A172 (cell line): Measurements from ENCODE around the gene RTCB. TPM values are rescaled to one million over a fixed set of nuclear protein-coding genes. Genes with fewer than 3 reads are reported as not detected.
"Not testable (repeated sequence)": the region's sequence is repeated elsewhere in the genome, so short reads cannot be mapped to it uniquely, and the experiment has no call there.

ENCODE experiments used
- DNase-seq: peaks from one replicate; pipeline ENCODE4 v3.0.0-alpha.2; 2015; ENCODE audit warnings: low spot score
- total RNA-seq: library from RNA; depleted of rRNA; stranded (reverse); fragments of >200 nt; shearing (Covaris generic); gene quantifications from 2 replicates; pipeline ENCODE4 v1.2.3, GENCODE V29; 2014

The RTCB gene
- total RNA-seq, 1 experiment from 2014 or later, result 109 TPM

- peak; percentile 5 for DNase-seq
Measured at GRCh38 chr22:32389685-32390084, 22.4 kb downstream of the RTCB start.

DNA sequence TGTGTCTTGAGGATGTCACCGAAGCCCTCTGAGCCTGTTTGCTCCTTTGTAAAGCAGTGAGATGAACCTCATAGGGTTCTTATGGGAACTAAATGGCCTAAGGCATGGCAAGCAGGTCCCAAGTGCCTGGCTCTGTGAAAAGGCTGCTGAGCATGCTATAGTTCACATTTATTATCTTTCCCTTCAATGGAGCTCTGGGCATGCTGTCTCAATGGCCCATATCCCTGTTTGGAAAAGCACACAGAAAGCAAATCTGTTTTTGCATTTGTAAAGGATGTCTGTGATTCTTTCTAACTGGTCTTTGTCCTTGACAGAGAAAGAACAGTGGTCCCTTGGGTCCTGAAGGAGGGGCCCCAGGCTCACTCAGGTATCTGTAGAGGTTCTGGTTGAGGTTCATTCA, 26.4 kb downstream of the RTCB start:
- DNase-seq, result no peak

GRCh38 chr22:32380991-32381390, 31.1 kb downstream of the RTCB start:
- DNase-seq, result peak; percentile 3

- DNase-seq, result peak; percentile 45
Measured at GRCh38 chr22:32378707-32379272, 33.3 kb downstream of the RTCB start.

DNA sequence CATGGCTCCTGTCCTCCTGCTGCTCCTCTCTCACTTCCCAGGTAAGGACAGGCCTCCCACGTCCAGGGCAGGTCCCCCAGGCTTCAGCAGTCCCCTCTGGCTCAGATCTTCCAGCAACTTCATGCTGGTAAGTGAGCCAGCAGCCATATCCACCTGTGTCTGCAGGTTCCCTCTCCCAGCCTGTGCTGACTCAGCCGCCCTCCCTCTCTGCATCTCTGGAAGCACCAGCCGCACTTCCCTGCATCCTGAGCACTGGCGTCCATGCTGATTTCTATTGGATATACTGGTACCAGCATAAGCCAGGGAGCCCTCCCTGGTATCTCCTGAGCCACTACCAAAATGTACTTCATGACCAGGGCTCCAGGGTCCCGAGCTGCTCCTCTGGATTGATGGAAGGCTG, 35.4 kb downstream of the RTCB start:
- no peak for DNase-seq

DNA sequence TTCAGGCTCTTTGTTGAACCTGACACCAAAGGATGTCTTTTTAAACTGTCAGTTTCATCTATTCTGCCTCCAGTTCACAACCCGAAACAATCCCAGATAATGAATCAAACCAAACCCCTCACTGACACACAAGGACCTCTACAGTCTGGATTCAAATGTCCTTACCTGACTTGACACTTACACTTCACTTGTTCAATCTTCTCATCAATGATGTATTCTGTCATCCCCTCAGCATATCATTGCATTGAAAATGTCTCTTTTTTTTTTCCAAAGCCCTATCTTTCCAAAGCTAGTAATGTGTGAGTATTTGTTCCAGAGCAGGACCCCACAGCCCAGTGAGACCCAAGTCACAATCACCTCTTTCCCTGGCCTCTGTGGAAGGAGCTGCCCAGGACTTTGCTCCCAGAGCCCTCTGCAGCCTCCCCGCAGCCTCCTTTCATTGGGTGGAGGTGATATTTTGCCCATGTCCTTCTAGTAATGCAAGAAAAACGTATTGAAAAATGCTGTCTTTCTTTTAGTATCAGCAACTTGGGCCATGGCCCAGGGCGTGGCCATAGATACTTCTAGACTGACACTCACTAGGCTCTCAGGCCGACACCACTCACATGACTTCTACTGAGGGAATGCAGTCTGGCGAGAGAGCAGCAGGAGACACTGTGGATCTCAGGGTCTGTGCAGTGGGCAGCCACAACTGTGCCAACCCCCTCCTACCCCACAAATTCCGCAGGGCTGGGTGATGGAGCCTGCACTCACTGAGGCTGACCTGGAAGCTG, 36.2 kb downstream of the RTCB start:
- DNase-seq, result no peak

DNA sequence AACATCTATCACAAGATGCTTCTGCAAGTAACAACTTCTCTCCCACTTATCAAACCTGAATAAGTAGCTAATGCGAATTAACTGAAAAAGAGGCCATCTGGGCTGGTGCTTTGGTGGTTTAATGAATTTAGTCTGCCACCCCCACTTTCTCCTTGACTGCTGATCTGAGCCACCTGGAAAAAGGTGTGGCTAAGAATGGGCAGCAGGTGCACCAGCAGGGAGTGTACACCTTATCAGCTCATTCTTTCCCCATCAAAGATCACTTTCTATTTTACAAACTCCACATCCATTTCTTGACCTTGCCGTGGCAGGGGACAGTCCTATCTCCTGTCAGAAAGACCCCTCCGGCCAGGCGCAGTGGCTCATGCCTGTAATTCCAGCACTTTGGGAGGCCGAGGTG, 47.8 kb downstream of the RTCB start:
- no peak for DNase-seq

DNA sequence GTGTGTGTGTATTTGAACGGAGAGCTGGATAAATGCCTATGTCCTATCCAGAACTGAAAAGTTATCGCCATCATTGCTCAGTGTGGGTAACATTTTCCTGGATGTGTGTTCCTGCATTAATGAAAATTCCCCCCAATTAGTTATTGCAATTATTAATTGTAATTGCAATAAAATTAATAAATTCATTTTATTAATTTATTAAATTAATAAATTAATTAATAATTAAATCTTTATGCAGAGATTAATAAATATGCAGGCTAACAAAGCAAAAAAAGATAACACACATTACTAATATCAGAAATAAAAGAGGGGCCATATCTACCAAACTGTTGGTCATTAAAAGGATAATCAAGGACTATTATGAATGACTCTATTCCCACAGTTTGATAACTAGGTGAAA, 50.8 kb downstream of the RTCB start:
- DNase-seq, result no peak

GRCh38 chr22:32360096-32360495, 52.0 kb downstream of the RTCB start:
- DNase-seq, result not testable (repeated sequence)

DNA sequence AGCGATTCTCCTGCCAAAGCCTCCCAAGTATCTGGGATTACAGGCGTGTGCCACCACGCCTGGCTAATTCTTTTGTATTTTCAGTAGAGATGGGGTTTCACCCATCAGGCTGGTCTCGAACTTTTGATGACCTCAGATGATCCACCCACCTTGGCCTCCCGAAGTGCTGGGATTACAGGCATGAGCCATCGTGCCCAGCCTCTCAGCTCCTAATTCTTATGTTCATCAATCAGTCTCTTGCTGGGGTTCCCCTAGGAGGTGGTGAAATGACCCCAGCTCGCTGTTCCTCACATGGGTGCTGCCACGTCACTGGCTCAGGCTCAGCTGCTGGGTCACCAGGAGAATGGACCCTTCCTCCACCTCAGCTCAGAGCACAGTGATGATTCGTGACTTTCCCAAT, 54.5 kb downstream of the RTCB start, which contains the start of gene RFPL3:
TSS of gene RFPL3 (plus strand) at position 301 of the 400 bp plus-strand sequence. CDS start 205 bp downstream, outside the sequence.
- DNase-seq, result not testable (repeated sequence)

GRCh38 chr22:32355760-32356159, 56.3 kb downstream of the RTCB start:
- no peak for DNase-seq

- DNase-seq, result peak; percentile 40
Measured at GRCh38 chr22:32354360-32355351, 57.4 kb downstream of the RTCB start.

DNA sequence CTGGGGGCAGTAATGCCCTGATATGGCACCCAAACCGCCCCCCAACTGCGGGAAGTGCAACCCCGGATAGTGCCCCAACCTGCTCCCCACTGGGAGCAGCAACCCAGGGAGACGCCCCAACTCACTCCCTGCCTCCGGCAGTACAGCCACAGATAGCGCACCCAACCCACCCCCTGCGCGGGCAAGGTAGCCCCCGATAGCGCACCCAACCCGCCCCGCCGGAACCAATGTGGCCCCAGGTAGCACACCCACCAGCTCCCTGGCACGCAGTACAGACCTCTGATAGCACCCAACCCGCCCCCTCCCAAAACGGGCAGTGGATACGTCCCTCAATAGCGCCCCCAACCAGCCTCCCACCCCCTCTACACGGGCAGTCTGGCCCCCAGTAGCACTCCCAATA, 58.2 kb downstream of the RTCB start:
- no peak for DNase-seq

GRCh38 chr22:32353292-32353691, 58.8 kb downstream of the RTCB start:
- no peak for DNase-seq

GRCh38 chr22:32352681-32353080, 59.4 kb downstream of the RTCB start:
- no peak for DNase-seq

DNA sequence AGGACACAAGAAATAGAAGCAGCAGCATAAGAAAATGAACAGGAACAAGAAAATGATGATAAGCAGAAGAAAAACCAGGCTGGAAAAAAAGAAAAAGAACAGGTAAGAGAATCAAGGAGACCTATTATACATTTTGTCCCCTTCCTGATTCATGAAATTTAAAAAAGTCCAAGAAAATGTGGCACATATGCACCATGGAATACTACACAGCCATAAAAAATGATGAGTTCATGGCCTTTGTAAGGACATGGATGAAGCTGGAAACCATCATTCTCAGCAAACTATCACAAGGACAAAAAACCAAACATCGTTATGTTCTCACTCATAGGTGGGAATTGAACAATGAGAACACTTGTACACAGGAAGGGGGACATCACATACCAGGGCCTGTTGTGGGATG, 60.2 kb downstream of the RTCB start:
- not testable (repeated sequence) for DNase-seq

- no peak for DNase-seq
Measured at GRCh38 chr22:32348031-32348611, 63.9 kb downstream of the RTCB start.

DNA sequence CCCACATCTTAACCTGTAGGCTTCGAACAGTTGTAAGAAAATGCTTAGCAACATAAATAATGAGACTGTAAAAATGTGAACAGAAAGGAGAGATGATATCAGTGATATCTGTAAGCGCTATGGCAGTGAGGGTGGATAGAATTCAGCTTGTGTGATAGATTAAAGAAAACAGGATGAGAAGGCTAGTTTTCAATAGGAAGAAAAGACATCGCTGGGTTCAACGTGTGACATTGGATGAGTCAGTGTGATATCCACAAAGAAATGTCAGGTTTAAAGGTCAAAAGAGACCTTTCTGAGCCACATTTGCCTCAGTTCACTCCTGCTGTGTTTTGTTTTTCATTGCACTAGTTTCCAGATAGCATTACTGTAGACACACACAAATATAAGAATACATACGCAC, 68.1 kb downstream of the RTCB start:
- DNase-seq, result no peak

DNA sequence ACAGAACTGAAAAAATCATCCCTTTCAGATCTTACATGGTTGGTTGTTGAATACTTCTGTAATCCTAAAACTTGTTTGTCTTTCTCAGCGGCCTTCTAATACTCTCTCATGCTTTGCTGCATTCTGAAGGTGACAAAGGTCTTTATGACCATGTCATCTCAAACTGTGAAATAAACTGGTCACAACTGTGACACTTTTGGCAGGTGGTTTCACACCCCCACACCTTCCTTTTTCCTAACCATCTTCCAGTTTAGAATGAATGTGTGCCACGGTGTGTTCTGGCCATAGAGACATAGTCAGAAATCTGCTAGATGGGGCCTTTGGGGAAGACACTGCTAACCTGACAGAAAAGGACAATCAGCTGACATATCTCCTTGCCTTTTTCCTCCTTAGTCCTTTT, 69.1 kb downstream of the RTCB start:
- no peak for DNase-seq

- no peak for DNase-seq
Measured at GRCh38 chr22:32341122-32341740, 70.8 kb downstream of the RTCB start.

GRCh38 chr22:32340411-32340810, 71.6 kb downstream of the RTCB start:
- DNase-seq, result no peak
